Peyer's patch (tissue), 4 donors: ENCODE data around the gene POLD2. TPM values are rescaled to one million over a fixed set of nuclear protein-coding genes. Genes with fewer than 3 reads are reported as not detected.

Experiments used
- DNase-seq, 3 donors: peaks; one replicate each; pipeline ENCODE4 v3.0.0-alpha.2; 2017 to 2019
- H3K27ac ChIP-seq, 4 donors: fragments of 200-600 bp; sonication (generic); one replicate each; pipeline ENCODE4 v1.5.1; 2016 to 2019
- H3K27me3 ChIP-seq, 2 donors: fragments of 200-600 bp; sonication (generic); one replicate each; pipeline ENCODE4 v1.5.1; 2019
- H3K36me3 ChIP-seq, 3 donors: fragments of 200-600 bp; sonication (generic); one replicate each; pipeline ENCODE4 v1.5.1; 2016 to 2019
- H3K4me1 ChIP-seq, 4 donors: fragments of 200-600 bp; sonication (generic); one replicate each; pipeline ENCODE4 v1.5.1; 2016 to 2019
- H3K4me3 ChIP-seq, 4 donors: fragments of 200-600 bp; sonication (generic); 1 replicate in 3 of 4; 2 replicates in 1 of 4; pipeline ENCODE4 v1.5.1; 2016 to 2019; ENCODE audit warnings: mild to moderate bottlenecking in 1 of 4
- H3K9me3 ChIP-seq, 4 donors: fragments of 200-600 bp; sonication (generic); one replicate each; pipeline ENCODE4 v1.5.1; 2016 to 2019; ENCODE audit warnings: mild to moderate bottlenecking in 1 of 4
- CTCF ChIP-seq, 6 experiments: fragments of 450-650 bp in 4 of 6; fragments of 200-600 bp in 2 of 6; sonication (generic) in 1 of 6; IDR thresholded peaks; one replicate each; pipeline ENCODE4 v1.5.1; 2017 to 2019; ENCODE audit warnings: antibody characterized with exemption in 6 of 6, mild to moderate bottlenecking in 3 of 6, moderate library complexity in 1 of 6
- POLR2A ChIP-seq, 2 donors: fragments of 450-650 bp; IDR thresholded peaks; one replicate each; pipeline ENCODE4 v1.5.1; 2017; ENCODE audit warnings: antibody characterized with exemption in 2 of 2, mild to moderate bottlenecking in 2 of 2, moderate library complexity in 2 of 2
- total RNA-seq, 4 donors: library from RNA; depleted of rRNA; stranded (reverse); fragments of >200 nt; gene quantifications; one replicate each; pipeline ENCODE4 v1.1.0, GENCODE V29; 2016

Gene POLD2
- total RNA-seq, 4 donors from 2014 or later, result 7.4 to 80.9 (median 28.4) TPM

GRCh38 chr7:44158096-44158872, 34.9 kb upstream of the POLD2 start:
- no peak overlapping the region for H3K4me3 ChIP-seq
- DNase-seq, result peak in 1 of 3 donors; percentile 34
- H3K4me1 ChIP-seq, result no peaks in the 10 kb centered on the region
- no peaks in the 10 kb centered on the region for H3K9me3 ChIP-seq
- no peak overlapping the region for H3K27ac ChIP-seq
- no peaks in the 10 kb centered on the region for H3K27me3 ChIP-seq
- TF ChIP-seq POLR2A (IDR thresholded peaks at IDR 0.05), result no peak
- no peak for TF ChIP-seq CTCF (IDR thresholded peaks at IDR 0.05)
- H3K36me3 ChIP-seq, result no peaks in the 10 kb centered on the region

- Histone ChIP-seq H3K4me3 (no peak overlapping the region), H3K4me1 (no peaks in the 10 kb centered on the region), H3K9me3 (no peaks in the 10 kb centered on the region), H3K36me3 (no peaks in the 10 kb centered on the region), H3K27me3 (no peaks in the 10 kb centered on the region), H3K27ac (no peak overlapping the region)
- TF ChIP-seq POLR2A (IDR thresholded peaks at IDR 0.05), result no peak
- no peak for TF ChIP-seq CTCF (IDR thresholded peaks at IDR 0.05)
- DNase-seq, result no peak
These were observed 34.0 kb upstream of the POLD2 start for GRCh38 chr7:44157116-44158080.

DNA sequence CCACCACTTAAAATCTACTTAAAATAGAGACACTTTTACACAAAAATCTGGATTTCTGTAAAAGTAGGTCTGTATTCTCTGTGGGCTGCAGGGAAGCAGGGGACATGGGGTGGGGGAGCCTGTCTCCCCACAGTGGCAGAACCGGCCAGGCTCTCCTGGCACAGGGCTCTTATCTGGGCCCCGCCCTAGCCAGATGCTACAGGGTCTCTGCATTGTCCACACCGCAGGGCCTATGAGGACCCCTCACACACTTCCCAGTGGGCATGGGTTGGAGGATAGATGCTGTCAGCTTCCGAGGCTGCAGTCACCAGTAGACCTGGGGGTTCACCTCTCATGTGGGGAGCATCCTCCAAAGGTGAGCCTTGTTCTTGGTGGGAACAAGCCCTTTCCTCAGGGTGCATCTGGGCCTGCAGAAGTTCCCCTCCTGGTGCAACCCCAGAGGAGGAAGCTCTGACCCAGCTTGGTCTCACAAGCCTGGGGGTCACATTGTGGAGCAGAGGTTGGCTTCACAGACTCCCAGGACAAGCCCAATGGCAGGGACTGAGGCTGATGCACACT, 33.2 kb upstream of the POLD2 start:
- no peaks in the 10 kb centered on the region for H3K4me1 ChIP-seq
- H3K9me3 ChIP-seq, result no peaks in the 10 kb centered on the region
- H3K4me3 ChIP-seq, result no peak overlapping the region
- no peaks in the 10 kb centered on the region for H3K27me3 ChIP-seq
- no peak overlapping the region for H3K27ac ChIP-seq
- no peaks in the 10 kb centered on the region for H3K36me3 ChIP-seq
- no peak for DNase-seq
- TF ChIP-seq POLR2A (IDR thresholded peaks at IDR 0.05), result no peak
- no peak for TF ChIP-seq CTCF (IDR thresholded peaks at IDR 0.05)

GRCh38 chr7:44155191-44156185, 32.1 kb upstream of the POLD2 start:
- Histone ChIP-seq H3K4me1 (no peaks in the 10 kb centered on the region), H3K27ac (no peak overlapping the region), H3K9me3 (no peaks in the 10 kb centered on the region), H3K27me3 (no peaks in the 10 kb centered on the region), H3K4me3 (no peak overlapping the region), H3K36me3 (no peaks in the 10 kb centered on the region)
- no peak for TF ChIP-seq POLR2A (IDR thresholded peaks at IDR 0.05)
- TF ChIP-seq CTCF (IDR thresholded peaks at IDR 0.05), result no peak
- peak in 1 of 3 donors; percentile 49 for DNase-seq

DNA sequence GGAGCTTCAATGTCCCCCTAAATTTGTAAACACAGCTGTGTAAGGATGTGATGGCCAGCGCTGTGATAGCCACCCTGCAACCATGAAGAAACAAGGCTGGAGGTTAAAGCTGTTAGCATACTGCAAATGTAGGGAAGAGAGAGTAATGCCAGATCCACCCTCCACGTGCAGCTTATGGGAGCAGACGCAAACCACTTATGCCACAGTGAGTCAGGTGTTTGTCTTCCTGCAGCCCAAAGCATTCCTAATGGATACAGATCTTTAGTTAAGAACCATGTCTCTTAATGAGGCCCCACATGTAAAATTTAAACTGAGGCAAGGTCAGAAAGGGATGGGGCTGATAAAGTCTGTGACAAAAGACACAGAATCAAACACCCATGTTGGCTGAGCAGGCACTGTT, 31.4 kb upstream of the POLD2 start:
- Histone ChIP-seq H3K27me3 (no peaks in the 10 kb centered on the region), H3K36me3 (no peaks in the 10 kb centered on the region), H3K27ac (no peak overlapping the region), H3K4me1 (no peaks in the 10 kb centered on the region), H3K4me3 (no peak overlapping the region), H3K9me3 (no peaks in the 10 kb centered on the region)
- TF ChIP-seq POLR2A (IDR thresholded peaks at IDR 0.05) (no peak), CTCF (IDR thresholded peaks at IDR 0.05) (no peak)
- peak in 1 of 3 donors; percentile 11 for DNase-seq
